C4-2B (cell line): ENCODE measurements around the gene CYB5R3.

Source experiments
- CTCF ChIP-seq: fragments of 450-650 bp; conservative IDR thresholded peaks from 2 replicates; pipeline ENCODE4 v1.5.1; 2017; ENCODE audit warnings: mild to moderate bottlenecking
- ZFX ChIP-seq: fragments of 450-650 bp; IDR thresholded peaks from 2 replicates; pipeline ENCODE4 v1.6.1; 2017

GRCh38 chr22:42623301-42623751, 25.9 kb downstream of the CYB5R3 start:
- TF ChIP-seq CTCF (no peak), ZFX (no peak)
